ENCODE data around the gene CDK8.

The CDK8 gene

DNA sequence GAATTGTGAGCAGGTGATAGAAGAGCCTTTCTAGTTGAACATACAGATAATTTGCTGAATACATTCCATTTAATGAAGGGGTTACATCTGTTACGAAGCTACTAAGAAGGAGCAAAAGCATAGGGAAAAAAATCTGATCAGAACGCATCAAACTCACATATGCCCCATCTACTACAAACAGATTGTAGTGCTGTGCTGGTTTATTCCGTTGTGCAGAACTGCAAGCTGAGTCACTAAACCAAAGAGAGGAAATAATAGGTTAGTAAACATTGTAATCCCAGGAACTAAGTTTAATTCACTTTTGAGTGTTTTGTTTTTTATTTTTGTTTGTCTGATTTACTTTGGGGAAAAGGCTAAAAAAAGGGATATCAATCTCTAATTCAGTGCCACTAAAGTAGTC lies 136.3 kb downstream of the CDK8 start:
- no peak for TF ChIP-seq POLR2AphosphoS5 (IDR thresholded peaks at IDR 0.05; ENCODE audit: low read depth, low read length)
- TF ChIP-seq, protein P1, sequence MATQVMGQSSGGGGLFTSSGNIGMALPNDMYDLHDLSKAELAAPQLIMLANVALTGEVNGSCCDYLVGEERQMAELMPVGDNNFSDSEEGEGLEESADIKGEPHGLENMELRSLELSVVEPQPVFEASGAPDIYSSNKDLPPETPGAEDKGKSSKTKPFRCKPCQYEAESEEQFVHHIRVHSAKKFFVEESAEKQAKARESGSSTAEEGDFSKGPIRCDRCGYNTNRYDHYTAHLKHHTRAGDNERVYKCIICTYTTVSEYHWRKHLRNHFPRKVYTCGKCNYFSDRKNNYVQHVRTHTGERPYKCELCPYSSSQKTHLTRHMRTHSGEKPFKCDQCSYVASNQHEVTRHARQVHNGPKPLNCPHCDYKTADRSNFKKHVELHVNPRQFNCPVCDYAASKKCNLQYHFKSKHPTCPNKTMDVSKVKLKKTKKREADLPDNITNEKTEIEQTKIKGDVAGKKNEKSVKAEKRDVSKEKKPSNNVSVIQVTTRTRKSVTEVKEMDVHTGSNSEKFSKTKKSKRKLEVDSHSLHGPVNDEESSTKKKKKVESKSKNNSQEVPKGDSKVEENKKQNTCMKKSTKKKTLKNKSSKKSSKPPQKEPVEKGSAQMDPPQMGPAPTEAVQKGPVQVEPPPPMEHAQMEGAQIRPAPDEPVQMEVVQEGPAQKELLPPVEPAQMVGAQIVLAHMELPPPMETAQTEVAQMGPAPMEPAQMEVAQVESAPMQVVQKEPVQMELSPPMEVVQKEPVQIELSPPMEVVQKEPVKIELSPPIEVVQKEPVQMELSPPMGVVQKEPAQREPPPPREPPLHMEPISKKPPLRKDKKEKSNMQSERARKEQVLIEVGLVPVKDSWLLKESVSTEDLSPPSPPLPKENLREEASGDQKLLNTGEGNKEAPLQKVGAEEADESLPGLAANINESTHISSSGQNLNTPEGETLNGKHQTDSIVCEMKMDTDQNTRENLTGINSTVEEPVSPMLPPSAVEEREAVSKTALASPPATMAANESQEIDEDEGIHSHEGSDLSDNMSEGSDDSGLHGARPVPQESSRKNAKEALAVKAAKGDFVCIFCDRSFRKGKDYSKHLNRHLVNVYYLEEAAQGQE (IDR thresholded peaks at IDR 0.05; ENCODE audit: insufficient read depth in 1 of 2, low read depth in 2 of 2, low read length in 2 of 2) = no peak
- TF ChIP-seq FOXP2 (optimal IDR thresholded peaks at IDR 0.05; ENCODE audit: borderline replicate concordance, extremely low read depth, extremely low read length, insufficient read depth) = no peak
- no peak for TF ChIP-seq TAF1 (IDR thresholded peaks at IDR 0.05; ENCODE audit: borderline replicate concordance, insufficient read depth, low read length)
- TF ChIP-seq SIN3A (IDR thresholded peaks at IDR 0.05; ENCODE audit: borderline replicate concordance, insufficient read depth, low read length) = no peak

GRCh38 chr13:26400545-26400944 lies 146.6 kb downstream of the CDK8 start:
- TF ChIP-seq FOXP2 (optimal IDR thresholded peaks at IDR 0.05; ENCODE audit: borderline replicate concordance, extremely low read depth, extremely low read length, insufficient read depth) = no peak
- TF ChIP-seq TAF1 (IDR thresholded peaks at IDR 0.05; ENCODE audit: borderline replicate concordance, insufficient read depth, low read length) = no peak
- TF ChIP-seq, protein P1 (IDR thresholded peaks at IDR 0.05; ENCODE audit: insufficient read depth in 1 of 2, low read depth in 2 of 2, low read length in 2 of 2) = no peak
- TF ChIP-seq SIN3A (IDR thresholded peaks at IDR 0.05; ENCODE audit: borderline replicate concordance, insufficient read depth, low read length) = no peak
- no peak for TF ChIP-seq POLR2AphosphoS5 (IDR thresholded peaks at IDR 0.05; ENCODE audit: low read depth, low read length)

DNA sequence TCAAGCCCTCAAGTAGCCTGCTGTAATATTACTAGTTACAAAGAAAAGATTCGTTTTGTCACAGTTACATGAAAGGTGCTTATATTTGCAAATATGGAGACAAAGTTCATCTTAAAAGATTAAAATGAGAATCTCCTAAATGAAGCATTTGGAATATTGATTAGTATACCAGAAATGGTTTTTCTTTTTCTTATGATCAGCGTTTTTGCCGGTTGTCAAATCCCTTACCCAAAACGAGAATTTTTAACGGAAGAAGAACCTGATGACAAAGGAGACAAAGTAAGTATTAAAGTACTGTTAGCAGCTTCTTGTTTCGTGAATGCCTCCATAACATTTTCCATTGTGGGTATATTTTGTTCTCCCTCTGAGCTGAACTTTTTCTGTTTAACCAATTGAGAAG lies 147.1 kb downstream of the CDK8 start:
- TF ChIP-seq, protein P1 (IDR thresholded peaks at IDR 0.05; ENCODE audit: insufficient read depth in 1 of 2, low read depth in 2 of 2, low read length in 2 of 2) = no peak
- TF ChIP-seq FOXP2 (optimal IDR thresholded peaks at IDR 0.05; ENCODE audit: borderline replicate concordance, extremely low read depth, extremely low read length, insufficient read depth) (no peak), POLR2AphosphoS5 (IDR thresholded peaks at IDR 0.05; ENCODE audit: low read depth, low read length) (no peak), SIN3A (IDR thresholded peaks at IDR 0.05; ENCODE audit: borderline replicate concordance, insufficient read depth, low read length) (no peak), TAF1 (IDR thresholded peaks at IDR 0.05; ENCODE audit: borderline replicate concordance, insufficient read depth, low read length) (no peak)

GRCh38 chr13:26401578-26402021 lies 147.7 kb downstream of the CDK8 start:
- TF ChIP-seq, protein P1 (IDR thresholded peaks at IDR 0.05; ENCODE audit: insufficient read depth in 1 of 2, low read depth in 2 of 2, low read length in 2 of 2) = no peak
- TF ChIP-seq FOXP2 (optimal IDR thresholded peaks at IDR 0.05; ENCODE audit: borderline replicate concordance, extremely low read depth, extremely low read length, insufficient read depth) = no peak
- no peak for TF ChIP-seq TAF1 (IDR thresholded peaks at IDR 0.05; ENCODE audit: borderline replicate concordance, insufficient read depth, low read length)

GRCh38 chr13:26406791-26407190 lies 152.9 kb downstream of the CDK8 start:
- no peak for TF ChIP-seq FOXP2 (optimal IDR thresholded peaks at IDR 0.05; ENCODE audit: borderline replicate concordance, extremely low read depth, extremely low read length, insufficient read depth)
- TF ChIP-seq, protein P1 (IDR thresholded peaks at IDR 0.05; ENCODE audit: insufficient read depth in 1 of 2, low read depth in 2 of 2, low read length in 2 of 2) = no peak
- TF ChIP-seq SIN3A (IDR thresholded peaks at IDR 0.05; ENCODE audit: borderline replicate concordance, insufficient read depth, low read length) = no peak
- no peak for TF ChIP-seq TAF1 (IDR thresholded peaks at IDR 0.05; ENCODE audit: borderline replicate concordance, insufficient read depth, low read length)
- TF ChIP-seq POLR2AphosphoS5 (IDR thresholded peaks at IDR 0.05; ENCODE audit: low read depth, low read length) = no peak
